Stimulated activated CD8-positive, alpha-beta memory T cell treated with anti-CD3 and anti-CD28 coated beads, Interleukin-12 subunit alpha, Interleukin-12 subunit beta, amount 100 ng/mL, for 1 hour (primary cell): Measurements from ENCODE around the gene HSD17B8.

Source experiments
- DNase-seq: peaks from one replicate; pipeline ENCODE4 v3.0.0-alpha.2; 2020; ENCODE audit warnings: low read depth

Gene HSD17B8

DNA sequence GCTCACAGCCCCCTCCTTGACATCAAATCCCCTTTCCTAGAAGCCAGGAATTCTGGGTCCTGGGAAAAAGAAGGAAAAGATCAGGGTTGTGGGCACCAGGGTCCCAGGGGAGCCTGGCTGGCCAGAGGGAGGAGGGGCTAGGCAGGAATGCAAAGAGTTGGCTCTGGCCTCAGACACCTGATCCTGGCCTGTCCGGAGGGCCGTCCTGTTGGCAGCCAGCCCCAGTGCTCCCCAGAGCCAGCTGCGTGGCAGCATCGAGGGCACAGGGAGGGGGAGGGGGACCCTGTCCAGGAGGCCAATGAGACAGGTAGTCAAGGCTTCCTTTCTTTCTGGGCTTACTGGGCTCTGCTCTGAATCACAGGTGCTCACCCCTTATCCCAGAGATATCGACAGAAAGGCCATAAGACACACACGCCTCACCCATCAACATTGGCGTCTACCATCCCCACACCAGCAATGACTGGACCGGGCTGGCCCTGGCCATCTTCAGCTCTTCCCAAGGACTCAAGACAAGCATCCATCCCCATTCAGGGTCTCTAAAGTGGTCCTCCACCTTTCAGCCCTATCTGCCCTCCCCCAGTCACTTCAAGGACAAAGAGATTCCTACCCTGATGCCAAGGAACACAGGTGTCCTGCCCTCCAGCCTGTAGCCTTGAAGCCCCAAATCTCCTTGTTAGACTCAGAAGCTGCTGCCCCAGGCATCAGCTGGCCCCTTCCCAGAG is 12.9 kb upstream of the HSD17B8 start:
- no peak for DNase-seq

DNA sequence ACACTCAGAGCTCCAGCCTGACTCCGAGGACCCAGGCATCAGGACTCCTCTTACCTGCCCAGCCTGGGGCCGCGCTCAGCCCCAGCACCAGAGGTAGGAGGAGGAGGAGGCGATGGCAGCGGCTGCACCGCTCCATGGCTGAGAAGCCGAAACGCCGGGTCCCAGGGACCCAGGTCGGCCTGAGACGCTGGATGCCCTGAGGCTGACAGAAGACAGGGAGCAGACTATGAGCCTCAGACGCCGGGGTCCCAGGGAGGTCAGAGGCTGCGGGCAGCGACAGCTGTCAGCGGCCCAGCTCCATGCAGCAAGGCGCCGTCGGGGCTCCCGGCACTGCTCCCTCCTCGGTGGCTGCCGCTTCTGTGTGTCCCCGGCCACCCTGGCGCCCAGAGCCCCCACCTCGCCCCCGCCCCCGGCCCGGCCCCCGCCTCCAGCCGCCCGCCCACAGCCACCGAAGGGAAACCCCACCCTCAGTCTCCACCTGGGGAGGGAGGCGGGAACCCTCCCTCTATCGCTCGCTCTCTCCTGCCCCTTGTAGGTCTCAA is 12.3 kb upstream of the HSD17B8 start, which contains the start of gene COL11A2:
TSS of gene COL11A2 (minus strand) at position 363 of the 542 bp plus-strand sequence. CDS start at position 136, 227 bp downstream.
- DNase-seq = no peak

DNA sequence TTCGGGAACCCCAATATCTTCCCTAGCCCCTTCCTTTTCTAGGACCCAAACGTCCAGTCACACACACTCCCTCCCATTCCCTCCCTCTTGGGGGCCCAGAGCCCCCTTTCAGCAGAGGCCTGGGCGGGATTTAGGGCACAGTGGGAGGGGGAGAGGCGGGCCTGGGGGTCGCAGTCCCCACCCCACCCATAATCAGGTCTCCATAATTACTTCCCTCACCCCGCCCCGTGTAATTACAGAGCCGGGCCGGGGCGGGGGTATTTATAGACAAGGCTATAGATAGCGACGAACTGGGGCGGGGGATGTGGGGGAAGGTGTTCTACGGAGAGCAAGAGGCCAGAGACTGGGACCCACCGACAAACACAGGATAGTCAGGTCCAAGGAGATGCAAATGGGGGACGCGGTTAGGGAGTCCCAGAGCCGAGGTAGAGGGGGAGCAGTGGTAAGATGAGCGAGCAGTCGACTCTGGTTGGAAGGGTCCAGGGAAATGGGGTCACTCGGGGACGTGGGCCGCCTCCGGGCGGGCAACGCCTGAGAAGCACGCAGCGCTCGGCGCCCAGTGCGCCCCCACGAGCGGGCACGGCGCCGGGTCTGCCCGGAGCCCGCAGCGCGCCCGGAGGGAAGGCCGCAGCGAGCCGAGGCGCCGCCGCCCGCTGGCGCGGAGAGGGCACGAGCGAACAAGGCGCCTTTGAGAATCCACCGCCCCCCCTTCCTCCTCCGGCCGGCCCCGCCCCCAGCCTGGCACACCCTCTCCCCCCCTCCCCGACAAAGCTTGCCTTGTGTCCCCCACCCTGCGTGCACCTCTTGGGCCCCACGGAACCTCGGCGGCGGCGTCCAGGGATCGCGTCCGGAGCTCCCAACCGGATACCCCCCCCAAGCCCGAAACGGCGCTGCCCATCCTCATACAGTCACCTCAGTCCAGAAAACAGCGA is 11.5 kb upstream of the HSD17B8 start:
- DNase-seq = no peak

DNA sequence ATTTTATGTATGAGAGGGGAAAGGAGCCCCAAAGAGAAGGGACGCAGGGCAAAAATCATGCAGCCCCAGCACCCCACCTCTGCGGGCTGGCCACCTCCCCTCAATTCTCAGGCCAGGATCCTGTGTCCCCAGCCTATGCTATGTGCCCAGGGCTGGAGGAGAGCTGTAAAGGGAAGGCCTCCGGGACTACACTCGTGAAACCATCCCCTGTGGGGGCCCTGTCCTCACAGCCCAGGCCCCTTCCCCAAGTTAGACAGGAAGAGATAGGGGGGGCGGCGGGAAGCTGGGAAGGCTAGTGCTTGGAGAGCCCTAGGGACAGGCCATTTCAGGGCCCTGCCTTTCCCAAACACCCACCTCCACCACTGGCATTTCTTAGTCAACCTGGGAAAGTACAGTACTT is 10.8 kb upstream of the HSD17B8 start:
- no peak for DNase-seq

DNA sequence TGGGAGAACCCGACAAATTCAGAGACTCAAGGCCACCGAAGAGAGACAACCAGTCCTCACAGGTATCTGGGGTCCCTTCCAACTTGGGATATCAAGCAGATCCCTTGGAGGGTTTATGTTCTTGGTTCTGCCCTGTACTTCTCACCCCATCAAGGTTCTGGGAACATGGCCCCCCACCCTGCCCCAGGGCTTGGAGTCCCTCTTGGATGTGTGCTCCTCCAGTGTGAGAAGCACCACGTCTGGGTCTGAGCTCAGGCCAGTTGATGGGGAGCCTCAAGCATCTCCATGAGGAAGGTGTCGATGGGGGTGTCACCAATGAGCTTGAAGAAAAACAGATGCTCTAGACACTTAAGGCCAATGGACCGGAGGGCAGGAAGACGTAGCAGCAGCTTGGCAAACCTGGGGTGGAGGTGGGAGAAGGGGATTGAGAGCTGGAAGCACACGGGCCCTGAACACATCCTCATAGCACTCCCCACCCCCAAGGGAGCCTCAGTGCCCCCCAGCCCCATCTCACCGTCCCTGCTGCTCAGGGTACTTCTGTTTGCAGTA is 9.9 kb upstream of the HSD17B8 start:
- DNase-seq = no peak

DNA sequence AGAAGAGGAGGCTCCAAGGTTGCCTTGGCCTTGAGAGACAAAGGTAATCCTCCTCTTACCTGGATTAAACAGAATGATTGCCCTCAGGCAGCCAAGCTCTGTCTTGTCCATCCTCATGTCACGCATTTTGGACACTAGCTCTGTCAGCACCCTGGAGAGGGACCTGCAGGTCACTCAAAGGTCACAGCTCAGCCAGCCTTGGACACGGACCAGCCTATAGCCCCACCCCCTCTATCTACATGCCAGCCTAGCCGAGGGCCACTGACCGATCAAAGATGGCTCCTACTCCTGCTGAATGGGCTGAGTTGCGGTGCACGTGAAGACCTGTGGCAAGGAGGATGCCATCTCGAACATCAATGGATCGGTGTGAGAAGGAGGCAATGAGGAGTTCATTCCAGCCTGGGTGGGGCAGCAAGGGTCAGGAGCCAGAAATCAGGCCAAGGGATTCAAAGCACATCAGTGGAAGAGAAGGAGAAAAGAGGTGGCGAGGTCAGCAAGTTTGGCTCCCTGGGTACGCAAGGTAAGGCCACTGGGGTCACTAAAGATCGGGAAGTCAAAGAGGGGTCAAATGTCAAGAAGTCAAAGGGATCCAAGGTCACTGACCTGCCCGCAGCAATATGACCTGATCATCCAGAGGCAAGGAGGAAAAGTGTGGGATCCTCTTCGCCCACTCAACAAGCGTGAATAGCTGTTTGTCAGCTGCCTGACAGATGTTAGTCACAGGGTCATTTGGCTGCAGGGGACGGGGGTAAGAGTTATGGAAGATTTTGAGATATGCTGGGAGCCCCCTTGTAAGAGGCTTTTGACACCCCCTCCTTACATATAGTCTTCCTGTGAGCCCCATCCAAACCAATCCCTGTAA is 8.9 kb upstream of the HSD17B8 start:
- no peak for DNase-seq

DNA sequence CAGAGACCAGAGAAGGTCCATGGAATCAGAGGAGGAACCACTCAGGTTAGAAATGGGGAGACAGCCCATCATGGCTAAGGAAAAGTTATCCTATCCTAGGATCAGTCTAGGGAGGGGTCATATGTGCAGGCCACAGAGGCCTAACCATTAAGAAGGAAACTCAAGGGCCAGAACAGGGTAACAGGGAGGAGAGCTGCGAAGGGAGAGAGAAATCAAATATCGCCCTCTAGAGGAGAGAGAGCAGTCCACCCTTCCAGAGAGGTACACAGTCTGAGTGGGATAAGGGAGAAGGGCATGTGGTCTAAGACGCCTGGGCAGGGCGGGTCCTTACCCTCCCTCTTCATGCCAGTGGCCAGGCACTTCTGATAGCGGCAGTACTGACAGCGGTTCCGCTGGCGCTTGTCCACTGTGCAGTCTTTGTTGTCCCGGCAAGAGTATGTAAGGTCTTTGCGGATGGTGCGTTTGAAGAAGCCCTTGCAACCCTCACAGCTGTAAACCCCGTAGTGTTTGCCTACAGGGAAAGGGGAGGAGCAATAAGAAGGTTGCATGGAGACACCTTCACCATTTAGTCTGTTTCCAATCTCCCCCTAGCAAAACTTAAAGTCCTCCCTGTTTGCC is 6.9 kb upstream of the HSD17B8 start:
- DNase-seq = no peak

DNA sequence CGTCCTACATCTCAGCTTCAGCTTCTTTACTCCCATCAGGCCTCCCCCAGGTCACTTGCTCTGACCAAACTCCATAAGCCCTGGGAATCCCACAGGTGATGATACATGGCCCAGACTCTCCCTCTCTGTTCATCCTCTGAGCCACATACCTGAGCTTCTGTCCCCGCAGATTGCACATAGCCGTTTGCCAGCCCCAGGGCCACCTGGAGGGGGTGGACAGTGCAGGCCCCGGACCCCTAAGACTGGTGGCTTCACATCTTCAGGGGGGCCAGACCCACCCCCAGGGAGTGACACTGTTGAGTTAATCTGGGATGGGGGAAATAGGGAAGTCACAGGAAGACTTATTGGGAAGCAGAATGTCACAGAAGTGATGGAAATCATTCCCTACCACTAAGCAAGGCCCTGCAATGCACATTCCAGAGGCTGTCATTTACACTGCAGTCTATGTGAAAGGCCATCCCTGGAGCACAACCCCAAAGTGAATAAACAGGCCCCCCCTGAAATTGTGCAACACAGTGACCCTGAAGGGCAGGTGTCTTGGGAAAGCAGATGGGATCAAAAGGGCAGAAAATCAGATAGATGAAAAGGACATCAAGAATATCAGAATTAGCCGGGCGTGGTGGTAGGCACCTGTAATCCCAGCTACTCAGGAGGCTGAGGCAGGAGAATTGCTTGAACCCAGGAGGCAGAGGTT is 6.1 kb upstream of the HSD17B8 start:
- DNase-seq = no peak

DNA sequence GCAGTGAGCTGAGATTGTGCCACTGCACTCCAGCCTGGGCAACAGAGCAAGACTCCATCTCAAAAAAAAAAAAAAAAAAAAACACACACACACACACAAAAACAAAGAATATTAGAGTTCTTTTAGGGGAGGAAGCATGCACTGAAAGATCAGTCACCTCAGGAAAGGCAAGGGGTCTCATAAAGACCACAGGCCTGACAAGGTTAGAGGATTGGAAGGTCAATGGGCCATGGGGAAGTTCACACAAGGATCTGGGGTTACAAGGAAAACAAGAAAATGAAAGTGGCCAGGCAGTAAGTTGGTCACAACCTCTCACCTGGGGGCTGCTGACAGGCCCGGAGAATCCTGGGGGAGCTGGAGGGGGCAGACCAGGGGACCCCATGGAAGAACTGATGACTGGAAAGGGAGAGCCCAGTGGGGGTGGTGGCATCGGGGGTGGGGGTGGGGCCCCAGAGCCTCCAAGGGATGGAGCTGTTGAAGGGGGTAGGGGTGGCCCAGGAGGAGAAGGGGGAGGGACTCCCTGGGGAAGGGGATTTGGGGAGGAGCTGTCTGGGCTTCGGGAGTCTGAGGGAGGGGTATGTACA is 5.5 kb upstream of the HSD17B8 start:
- DNase-seq = no peak

DNA sequence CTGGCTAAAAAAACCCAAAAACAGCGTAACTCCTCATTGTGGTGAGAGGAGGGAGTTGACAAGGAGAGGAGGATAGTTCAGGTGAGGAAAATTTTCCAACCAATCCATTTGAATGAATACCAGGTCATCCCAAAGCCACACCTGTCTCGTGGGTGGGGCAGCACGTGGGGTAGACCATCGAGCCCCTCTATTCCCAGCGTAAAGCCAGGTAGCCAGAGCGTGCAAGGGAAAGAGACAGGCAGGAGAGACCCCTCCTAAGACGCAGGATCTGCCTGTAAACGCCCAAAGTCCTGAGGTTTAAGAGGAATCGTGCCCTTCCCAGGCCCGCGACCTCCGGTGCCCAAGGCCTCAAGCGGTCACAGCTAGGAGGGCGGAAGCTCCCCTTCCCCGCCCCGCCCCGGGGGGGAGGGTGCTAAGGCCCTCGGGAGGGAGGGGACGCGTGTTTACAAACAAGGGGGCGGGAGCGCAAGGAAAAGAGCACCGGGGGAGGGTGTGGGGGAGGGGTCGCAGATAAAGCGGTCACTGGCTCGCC is 4.7 kb upstream of the HSD17B8 start:
- DNase-seq = peak; percentile 49

DNA sequence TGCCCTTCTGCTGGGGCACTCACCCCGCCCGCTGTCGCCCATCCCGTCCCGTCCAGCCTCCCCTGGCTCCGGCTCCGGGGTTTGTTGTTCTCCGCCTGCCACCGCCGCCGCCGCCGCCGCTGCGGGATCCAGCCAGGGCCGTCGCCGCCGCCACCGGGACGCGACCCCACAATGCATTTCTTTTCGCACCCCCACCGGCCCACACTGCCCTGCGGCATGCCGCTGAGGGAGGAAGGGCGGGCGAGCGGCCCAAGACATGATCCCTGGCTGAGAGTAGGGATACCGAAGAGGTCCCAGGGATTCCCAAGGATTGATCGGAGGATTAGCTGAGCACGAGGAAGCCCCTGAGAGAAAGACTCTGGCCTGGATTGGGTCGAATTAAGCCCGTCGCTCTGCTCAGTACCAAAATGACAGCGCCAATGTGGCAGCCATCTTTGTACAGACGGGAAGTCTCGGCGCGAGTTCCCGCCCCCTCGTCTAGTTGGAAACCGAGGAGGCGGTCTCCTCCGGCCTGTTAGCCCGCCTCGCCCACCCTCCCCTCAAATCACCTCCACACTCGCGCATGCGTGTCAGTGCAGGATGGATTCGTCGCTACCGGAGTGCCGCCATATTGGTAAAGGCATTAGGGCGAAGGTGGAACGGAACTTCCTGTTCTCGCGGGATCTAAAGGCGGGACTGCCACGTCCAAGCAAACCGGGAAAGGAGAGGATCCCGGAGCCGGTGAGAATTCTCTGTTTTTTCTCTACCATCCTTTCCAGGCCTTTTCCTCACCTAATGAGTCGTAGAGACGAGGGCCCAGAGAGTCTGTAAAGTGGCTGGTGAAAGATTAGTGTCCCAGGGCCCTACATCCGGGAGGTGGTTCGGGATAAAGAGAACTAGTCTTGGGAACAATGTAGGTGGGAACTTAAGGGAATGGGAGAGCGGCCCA is 4.0 kb upstream of the HSD17B8 start, which contains the start of the genes RXRB and SLC39A7:
TSS of gene RXRB (minus strand) at position 447 of the 928 bp plus-strand sequence. CDS start at position 258, 189 bp downstream.
TSS of gene SLC39A7 (plus strand) at position 649 of the 928 bp plus-strand sequence. CDS start 379 bp downstream, outside the sequence.
- DNase-seq = peak; percentile 99

DNA sequence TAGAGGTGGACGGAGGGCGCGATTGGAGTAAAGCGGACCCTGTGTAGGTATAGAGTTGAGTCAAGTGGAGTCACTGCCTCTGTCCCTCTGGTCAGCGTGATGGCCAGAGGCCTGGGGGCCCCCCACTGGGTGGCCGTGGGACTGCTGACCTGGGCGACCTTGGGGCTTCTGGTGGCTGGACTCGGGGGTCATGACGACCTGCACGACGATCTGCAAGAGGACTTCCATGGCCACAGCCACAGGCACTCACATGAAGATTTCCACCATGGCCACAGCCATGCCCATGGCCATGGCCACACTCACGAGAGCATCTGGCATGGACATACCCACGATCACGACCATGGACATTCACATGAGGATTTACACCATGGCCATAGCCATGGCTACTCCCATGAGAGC is 3.3 kb upstream of the HSD17B8 start:
- DNase-seq = no peak

DNA sequence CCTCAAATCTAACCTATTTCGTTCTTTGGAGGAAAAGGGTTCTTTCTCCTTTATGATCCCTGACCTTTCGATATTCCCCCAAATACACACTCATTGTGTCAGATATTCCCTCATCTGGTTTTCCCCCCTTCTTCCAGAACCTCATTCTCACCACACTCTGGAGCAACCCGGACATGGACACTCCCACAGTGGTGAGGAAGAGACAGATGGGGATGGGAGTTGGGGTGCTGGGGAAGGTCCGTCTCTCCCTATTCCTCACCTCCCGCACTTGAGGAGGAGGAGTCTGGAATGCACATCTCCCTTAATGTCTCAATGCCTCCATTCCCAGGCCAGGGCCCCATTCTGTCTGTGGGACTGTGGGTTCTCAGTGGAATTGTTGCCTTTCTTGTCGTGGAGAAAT is 2.5 kb upstream of the HSD17B8 start:
- no peak for DNase-seq

DNA sequence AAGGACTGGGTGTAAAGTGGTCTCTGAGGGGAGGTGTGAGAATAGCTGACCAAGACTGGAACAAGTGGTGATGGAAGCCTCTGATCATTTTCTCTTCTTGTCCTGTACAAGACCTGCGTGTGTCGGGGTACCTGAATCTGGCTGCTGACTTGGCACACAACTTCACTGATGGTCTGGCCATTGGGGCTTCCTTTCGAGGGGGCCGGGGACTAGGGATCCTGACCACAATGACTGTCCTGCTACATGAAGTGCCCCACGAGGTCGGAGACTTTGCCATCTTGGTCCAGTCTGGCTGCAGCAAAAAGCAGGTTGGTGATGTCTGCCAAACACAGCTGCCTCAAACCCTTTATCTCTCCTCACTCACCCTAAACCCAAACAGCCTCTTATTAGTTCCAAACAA is 1.7 kb upstream of the HSD17B8 start:
- no peak for DNase-seq

DNA sequence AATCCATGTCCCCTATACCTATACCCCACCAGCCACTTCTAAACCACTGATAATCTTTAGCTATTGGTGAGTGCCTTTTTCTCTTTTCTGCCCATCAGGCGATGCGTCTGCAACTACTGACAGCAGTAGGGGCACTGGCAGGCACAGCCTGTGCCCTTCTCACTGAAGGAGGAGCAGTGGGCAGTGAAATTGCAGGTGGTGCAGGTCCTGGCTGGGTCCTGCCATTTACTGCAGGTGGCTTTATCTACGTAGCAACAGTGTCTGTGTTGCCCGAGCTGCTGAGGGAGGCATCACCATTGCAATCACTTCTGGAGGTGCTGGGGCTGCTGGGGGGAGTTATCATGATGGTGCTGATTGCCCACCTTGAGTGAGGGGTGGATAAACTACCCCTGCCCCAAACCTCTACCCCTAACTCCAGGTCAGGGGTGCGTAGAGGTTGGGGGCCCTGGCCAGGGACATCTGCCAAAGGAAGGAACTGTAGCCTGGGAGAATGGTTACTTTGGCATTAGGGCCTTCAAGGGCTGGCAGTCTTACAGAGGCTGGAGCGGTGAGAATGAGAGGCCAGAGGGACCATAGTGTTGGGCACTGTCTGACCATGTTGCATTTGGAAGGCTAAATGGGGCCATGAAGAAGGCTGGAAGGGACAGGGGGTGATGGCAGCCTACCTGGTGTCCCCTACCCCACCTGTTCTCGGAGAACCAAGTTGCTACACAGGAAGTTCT is 851 bp upstream of the HSD17B8 start:
- no peak for DNase-seq

DNA sequence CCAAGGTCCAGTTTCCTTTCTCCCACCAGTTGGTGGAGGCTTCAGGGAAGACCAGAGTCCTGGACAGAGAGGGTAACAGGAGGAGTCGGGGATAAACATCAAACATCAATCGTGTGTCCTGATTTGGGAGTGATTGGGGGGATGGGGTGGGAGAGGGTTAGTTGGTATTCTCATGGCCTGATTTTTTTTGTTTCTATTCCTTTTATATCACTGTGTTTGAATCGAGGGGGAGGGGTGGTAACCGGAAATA is 365 bp upstream of the HSD17B8 start:
- DNase-seq = no peak

DNA sequence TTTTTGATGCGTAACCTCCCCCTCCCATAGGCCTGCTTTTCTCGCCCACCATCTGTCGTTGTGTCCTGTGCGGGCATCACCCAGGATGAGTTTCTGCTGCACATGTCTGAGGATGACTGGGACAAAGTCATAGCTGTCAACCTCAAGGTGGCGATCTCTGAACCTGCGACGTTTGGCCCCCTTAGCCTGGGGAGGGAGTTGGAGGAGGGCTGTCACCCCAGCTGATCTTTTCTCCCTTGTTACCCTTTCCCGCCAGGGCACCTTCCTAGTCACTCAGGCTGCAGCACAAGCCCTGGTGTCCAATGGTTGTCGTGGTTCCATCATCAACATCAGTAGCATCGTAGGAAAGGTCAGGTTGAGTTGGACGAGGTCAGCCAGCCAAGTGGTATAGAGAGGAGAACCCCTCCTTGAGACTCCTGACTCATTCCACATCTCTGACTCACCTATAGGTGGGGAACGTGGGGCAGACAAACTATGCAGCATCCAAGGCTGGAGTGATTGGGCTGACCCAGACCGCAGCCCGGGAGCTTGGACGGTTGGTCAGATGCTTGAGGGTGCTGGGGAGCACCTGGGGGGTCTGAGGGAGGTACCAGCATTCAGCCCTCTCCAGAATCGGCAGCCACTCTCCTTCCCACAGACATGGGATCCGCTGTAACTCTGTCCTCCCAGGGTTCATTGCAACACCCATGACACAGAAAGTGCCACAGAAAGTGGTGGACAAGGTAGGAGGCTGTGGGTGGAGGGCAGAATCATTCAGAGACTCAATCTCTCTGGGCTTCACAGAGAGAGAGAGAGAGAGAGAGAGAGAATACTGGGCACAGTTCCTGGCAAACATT is 954 bp downstream of the HSD17B8 start:
- no peak for DNase-seq
